GM12873 (cell line): Measurements from ENCODE around the gene ARID1B.

Experiments used
- CTCF ChIP-seq: IDR thresholded peaks from 2 replicates; pipeline ENCODE4 v1.5.1; 2012; ENCODE audit warnings: low read depth, mild to moderate bottlenecking, moderate library complexity, low read length, control low read depth; ENCODE audit not compliant: insufficient read depth; ENCODE audit errors: missing control alignments

ARID1B gene

DNA sequence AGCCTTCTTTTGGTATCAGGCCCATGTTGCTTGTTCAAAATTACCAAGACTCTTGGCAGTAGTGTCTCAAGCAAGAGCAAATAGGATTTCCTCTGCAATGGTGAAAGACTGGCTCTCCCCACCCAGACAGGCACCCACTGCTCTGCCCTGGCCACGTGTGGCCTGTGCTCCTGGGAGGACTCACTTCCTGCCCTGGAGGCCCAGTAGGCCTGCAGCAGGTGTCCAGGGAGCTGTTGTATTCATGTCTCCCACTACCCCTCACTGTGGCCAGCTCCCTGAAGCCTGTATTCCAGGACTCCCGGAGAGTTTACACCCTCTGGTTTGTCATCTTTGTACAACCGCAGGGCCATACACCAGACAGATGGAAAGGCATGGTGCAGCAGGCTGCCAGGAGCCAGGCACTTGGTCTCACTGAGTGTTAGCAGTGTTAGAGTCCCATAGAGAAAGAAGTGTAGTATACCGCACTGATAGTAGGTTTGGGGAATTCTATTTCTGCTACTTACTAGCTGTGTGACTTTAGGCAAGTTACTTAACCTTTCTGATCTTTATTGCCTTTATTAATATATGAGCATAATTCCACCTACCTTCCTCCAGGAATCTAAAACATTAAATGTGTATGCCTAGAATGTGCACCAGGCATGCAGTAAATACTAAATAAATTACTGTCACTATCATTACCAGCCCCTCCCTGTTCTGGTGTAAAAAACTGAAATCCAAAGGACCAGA, 386.4 kb downstream of the ARID1B start:
- TF ChIP-seq CTCF = no peak

DNA sequence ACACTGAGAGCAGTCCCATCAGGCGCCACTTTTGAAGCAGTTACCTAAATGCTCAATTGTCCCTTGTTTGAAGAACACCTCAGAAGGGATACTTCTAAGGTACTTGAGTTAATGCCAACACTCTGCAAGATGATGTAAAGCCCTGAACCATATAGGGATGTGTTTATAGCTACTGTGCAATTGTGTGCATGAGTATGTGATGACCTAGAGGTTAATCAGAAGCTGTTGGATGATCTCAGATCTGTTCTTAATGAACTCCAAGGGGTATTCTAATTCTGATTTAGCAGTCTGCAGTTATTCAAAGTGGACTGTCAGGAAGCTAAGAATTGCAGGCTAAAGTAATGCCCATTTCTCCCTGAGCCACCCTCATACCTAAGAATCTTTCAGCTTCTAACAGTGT, 387.8 kb downstream of the ARID1B start:
- no peak for TF ChIP-seq CTCF

- TF ChIP-seq CTCF = no peak
Measured at GRCh38 chr6:157166784-157167183, 389.6 kb downstream of the ARID1B start.

- no peak for TF ChIP-seq CTCF
Measured at GRCh38 chr6:157167837-157168236, 390.7 kb downstream of the ARID1B start.

GRCh38 chr6:157168471-157168870, 391.3 kb downstream of the ARID1B start:
- no peak for TF ChIP-seq CTCF

DNA sequence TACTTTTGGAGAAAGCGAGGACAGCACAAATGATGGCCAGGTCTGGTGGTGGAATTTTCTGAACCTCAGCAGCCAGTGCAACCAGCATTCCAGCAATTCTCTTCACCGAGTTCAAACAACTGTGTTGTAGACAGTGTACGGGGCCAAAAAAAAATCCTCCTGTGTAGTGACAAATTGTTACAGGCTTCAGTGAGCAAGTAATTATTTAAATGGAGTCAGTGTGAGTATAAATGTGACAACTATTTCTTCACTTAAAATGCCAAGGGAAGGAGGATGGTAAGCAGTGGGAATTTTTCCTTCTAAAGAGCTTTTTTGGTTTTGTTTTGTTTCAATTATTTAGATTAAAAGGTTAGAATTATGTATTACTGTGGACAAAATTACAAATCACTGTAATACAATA, 392.0 kb downstream of the ARID1B start:
- no peak for TF ChIP-seq CTCF

DNA sequence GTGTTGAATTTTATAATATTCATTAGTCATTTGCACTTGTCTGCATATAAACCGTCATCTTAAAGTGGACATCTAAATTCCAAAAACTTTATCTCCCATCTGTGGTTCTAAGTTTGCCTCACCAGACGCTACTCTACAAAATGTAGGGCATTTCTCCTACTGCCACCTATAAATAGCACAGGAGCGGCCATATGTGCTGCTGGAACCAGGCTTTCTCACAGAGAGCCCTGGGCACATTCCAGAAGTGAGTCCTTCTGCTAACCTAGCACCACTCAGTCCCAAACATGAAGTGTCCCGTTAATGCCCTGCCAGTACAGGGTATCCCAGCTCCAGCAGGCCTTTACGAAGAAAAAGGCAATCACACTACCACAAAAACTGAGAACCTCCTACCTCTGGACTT, 392.5 kb downstream of the ARID1B start:
- TF ChIP-seq CTCF = no peak
